HG03442 (cell line): ENCODE data around the gene PHF5A.

Experiments
- ATAC-seq: cut with Tn5 transposase; IDR thresholded peaks from one replicate; pipeline ENCODE4 v1.9.1; 2021; ENCODE audit warnings: mild to moderate bottlenecking, moderate library complexity; ENCODE audit not compliant: unreplicated experiment

PHF5A gene

GRCh38 chr22:41417622-41418390 is 50.7 kb downstream of the PHF5A start:
- no peak for ATAC-seq

- no peak for ATAC-seq
Measured at GRCh38 chr22:41415554-41415953, 52.9 kb downstream of the PHF5A start.

GRCh38 chr22:41411021-41411851 is 57.3 kb downstream of the PHF5A start:
- ATAC-seq: no peak

- ATAC-seq: no peak
Measured at GRCh38 chr22:41410311-41410751, 58.2 kb downstream of the PHF5A start.
